Neural progenitor cell (in vitro differentiated cells): ENCODE results near the gene ADCK1. TPM values are rescaled to one million over a fixed set of nuclear protein-coding genes. Genes with fewer than 3 reads are reported as not detected.
A peak's percentile ranks its signal among the peaks of the same experiment; 100 is the strongest.

ENCODE experiments used
- DNase-seq: peaks from one replicate; pipeline ENCODE4 v3.0.0-alpha.2; 2016; ENCODE audit warnings: low spot score
- H2AFZ ChIP-seq: fragments of 200-600 bp; sonication (generic); replicated peaks from 2 replicates; pipeline ENCODE4 v1.6.1; 2016; ENCODE audit warnings: antibody characterized with exemption
- H3F3A ChIP-seq: fragments of 200-600 bp; sonication (generic); 2 replicates; pipeline ENCODE4 v1.6.1; 2016; ENCODE audit warnings: antibody characterized with exemption, low read depth
- H3K27ac ChIP-seq: fragments of 200-600 bp; sonication (generic); 2 replicates; pipeline ENCODE4 v1.5.1; 2016; ENCODE audit warnings: mild to moderate bottlenecking
- H3K27me3 ChIP-seq: fragments of 200-600 bp; sonication (generic); 2 replicates; pipeline ENCODE4 v1.6.1; 2016; ENCODE audit warnings: mild to moderate bottlenecking, moderate library complexity
- H3K36me3 ChIP-seq: fragments of 200-600 bp; sonication (generic); 2 replicates; pipeline ENCODE4 v1.5.1; 2016
- H3K4me1 ChIP-seq: fragments of 200-600 bp; sonication (generic); 2 replicates; pipeline ENCODE4 v1.6.1; 2016; ENCODE audit warnings: mixed run types
- H3K4me2 ChIP-seq: fragments of 200-600 bp; sonication (generic); 2 replicates; pipeline ENCODE4 v1.6.1; 2016
- H3K4me3 ChIP-seq: fragments of 200-600 bp; sonication (generic); 2 replicates; pipeline ENCODE4 v1.5.1; 2016
- H3K79me2 ChIP-seq: fragments of 200-600 bp; sonication (generic); 2 replicates; pipeline ENCODE4 v1.6.1; 2016; ENCODE audit warnings: low read depth
- H3K9ac ChIP-seq: fragments of 200-600 bp; sonication (generic); 2 replicates; pipeline ENCODE4 v1.6.1; 2016
- H3K9me3 ChIP-seq: fragments of 200-600 bp; sonication (generic); 2 replicates; pipeline ENCODE4 v1.5.1; 2016; ENCODE audit warnings: low read depth
- H4K20me1 ChIP-seq: fragments of 200-600 bp; sonication (generic); 2 replicates; pipeline ENCODE4 v1.6.1; 2016; ENCODE audit warnings: low read depth
- H3K27ac Mint-ChIP-seq: 3 replicates; pipeline ENCODE4 v1.8.0; 2021; ENCODE audit warnings: mixed read lengths
- H3K27me3 Mint-ChIP-seq: 2 replicates; pipeline ENCODE4 v1.8.0; 2022; ENCODE audit warnings: low read depth, mild to moderate bottlenecking, inconsistent platforms, moderate library complexity, mixed read lengths; ENCODE audit not compliant: insufficient read depth
- H3K36me3 Mint-ChIP-seq: 3 replicates; pipeline ENCODE4 v1.8.0; 2021; ENCODE audit warnings: mixed read lengths
- H3K4me1 Mint-ChIP-seq: 3 replicates; pipeline ENCODE4 v1.8.0; 2021; ENCODE audit warnings: mixed read lengths
- H3K4me3 Mint-ChIP-seq: 3 replicates; pipeline ENCODE4 v1.8.0; 2021; ENCODE audit warnings: mild to moderate bottlenecking, moderate library complexity, mixed read lengths
- H3K9me3 Mint-ChIP-seq: 3 replicates; pipeline ENCODE4 v1.8.0; 2020; ENCODE audit warnings: mixed read lengths
- EZH2 ChIP-seq: fragments of 200-600 bp; sonication (generic); IDR thresholded peaks from 2 replicates; pipeline ENCODE4 v1.6.1; 2017; ENCODE audit warnings: antibody characterized with exemption, mild to moderate bottlenecking, moderate library complexity
- EZH2phosphoT487 ChIP-seq: fragments of 200-600 bp; sonication (generic); IDR thresholded peaks from 2 replicates; pipeline ENCODE4 v1.6.1; 2017; ENCODE audit warnings: antibody characterized with exemption
- total RNA-seq: library from RNA; depleted of rRNA; stranded (reverse); fragments of >200 nt; gene quantifications from 2 replicates; pipeline ENCODE4 v1.2.3, GENCODE V29; 2015; ENCODE audit warnings: low replicate concordance
- TF ChIP-seq, protein P1 (sequence below): fragments of 200-600 bp; sonication (generic); IDR thresholded peaks from 2 replicates; pipeline ENCODE4 v1.5.1; 2017; ENCODE audit warnings: antibody characterized with exemption, mild to moderate bottlenecking

Gene ADCK1
- total RNA-seq, 1 donor from 2014 or later: 1.6 TPM

DNA sequence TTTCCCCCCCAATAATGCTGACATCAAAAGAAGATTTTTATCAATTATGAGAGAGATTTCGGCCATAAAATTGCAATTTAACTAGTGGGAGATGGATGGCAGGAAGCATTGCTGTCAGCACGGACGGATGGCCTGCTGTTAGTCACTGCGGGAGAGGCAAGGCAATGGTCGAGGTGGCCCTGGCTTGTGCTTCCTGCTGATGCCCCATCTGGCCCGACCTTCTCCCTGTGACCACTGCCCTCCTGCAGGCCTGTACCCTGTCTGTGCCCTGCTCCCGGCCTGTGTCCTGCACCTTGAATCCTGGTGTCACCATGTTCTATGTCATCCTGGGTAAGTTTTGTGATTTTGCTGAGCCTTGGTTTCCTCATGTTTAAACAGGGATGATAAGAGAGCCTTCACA, 67.6 kb downstream of the ADCK1 start:
- no peak overlapping the region for H3K4me2 ChIP-seq
- H3K27ac ChIP-seq: no peak overlapping the region
- H3K79me2 ChIP-seq: no peaks in the 10 kb centered on the region
- no peaks in the 10 kb centered on the region for H4K20me1 ChIP-seq
- Mint-ChIP-seq H3K27me3 (no peaks in the 10 kb centered on the region), H3K9me3 (peaks cover 4% of the 10 kb centered on the region), H3K4me3 (no peak overlapping the region), H3K4me1 (peaks cover 5% of the 10 kb centered on the region), H3K27ac (no peak overlapping the region), H3K36me3 (peaks cover 7% of the 10 kb centered on the region)
- no peak overlapping the region for H3K4me3 ChIP-seq
- no peak overlapping the region for H2AFZ ChIP-seq
- no peak overlapping the region for H3K9ac ChIP-seq
- no peaks in the 10 kb centered on the region for H3F3A ChIP-seq
- no peaks in the 10 kb centered on the region for H3K9me3 ChIP-seq
- DNase-seq: no peak
- H3K4me1 ChIP-seq: no peaks in the 10 kb centered on the region
- TF ChIP-seq, protein P1, sequence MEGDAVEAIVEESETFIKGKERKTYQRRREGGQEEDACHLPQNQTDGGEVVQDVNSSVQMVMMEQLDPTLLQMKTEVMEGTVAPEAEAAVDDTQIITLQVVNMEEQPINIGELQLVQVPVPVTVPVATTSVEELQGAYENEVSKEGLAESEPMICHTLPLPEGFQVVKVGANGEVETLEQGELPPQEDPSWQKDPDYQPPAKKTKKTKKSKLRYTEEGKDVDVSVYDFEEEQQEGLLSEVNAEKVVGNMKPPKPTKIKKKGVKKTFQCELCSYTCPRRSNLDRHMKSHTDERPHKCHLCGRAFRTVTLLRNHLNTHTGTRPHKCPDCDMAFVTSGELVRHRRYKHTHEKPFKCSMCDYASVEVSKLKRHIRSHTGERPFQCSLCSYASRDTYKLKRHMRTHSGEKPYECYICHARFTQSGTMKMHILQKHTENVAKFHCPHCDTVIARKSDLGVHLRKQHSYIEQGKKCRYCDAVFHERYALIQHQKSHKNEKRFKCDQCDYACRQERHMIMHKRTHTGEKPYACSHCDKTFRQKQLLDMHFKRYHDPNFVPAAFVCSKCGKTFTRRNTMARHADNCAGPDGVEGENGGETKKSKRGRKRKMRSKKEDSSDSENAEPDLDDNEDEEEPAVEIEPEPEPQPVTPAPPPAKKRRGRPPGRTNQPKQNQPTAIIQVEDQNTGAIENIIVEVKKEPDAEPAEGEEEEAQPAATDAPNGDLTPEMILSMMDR: no peak
- no peaks in the 10 kb centered on the region for H3K27me3 ChIP-seq
- no peaks in the 10 kb centered on the region for H3K36me3 ChIP-seq

DNA sequence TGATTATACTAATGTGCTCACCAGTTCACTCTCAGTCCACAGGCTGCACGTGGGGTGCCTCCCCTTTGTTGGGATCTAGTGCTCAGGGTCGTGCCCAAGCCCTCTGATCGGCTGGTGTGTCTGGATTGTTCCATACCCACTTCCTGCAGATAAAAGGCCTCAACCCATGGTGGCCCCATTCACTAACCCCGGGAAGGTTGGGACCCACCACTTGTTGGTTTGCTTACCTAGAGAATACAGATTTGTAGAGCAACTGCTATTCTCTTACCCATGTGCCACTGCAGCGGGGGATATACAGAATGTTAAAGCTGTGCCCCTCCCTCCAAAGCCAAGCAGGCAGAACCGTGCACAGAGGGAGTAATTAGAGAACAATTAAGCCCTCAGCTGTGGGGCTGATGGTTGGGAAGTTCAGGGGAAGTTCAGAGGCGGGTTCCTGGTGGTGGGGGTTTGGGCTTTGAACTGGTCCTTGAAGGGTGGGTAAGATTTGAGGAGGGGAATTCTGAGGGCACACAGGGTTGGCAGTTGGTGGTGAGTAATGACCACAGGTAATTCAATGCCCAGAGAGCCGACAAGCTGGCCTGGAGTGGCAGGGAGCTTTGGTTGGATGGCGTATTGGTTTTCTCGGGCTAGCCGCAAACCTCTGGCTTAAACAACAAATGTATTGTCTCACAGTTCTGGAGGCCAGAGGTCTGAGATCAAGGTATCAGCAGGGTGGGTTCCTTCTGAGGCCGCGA, 68.8 kb downstream of the ADCK1 start:
- no peaks in the 10 kb centered on the region for H3K27me3 Mint-ChIP-seq
- Histone ChIP-seq H3K36me3 (no peaks in the 10 kb centered on the region), H3K79me2 (no peaks in the 10 kb centered on the region), H3K27ac (no peak overlapping the region), H3F3A (no peaks in the 10 kb centered on the region), H3K9me3 (no peaks in the 10 kb centered on the region), H4K20me1 (no peaks in the 10 kb centered on the region), H3K9ac (no peak overlapping the region), H2AFZ (no peak overlapping the region), H3K4me3 (no peak overlapping the region), H3K27me3 (no peaks in the 10 kb centered on the region), H3K4me1 (no peaks in the 10 kb centered on the region), H3K4me2 (no peak overlapping the region)
- peaks cover 5% of the 10 kb centered on the region for H3K4me1 Mint-ChIP-seq
- H3K36me3 Mint-ChIP-seq: peaks cover 7% of the 10 kb centered on the region
- peak overlapping the region; percentile 50 for H3K27ac Mint-ChIP-seq
- no peak for TF ChIP-seq EZH2phosphoT487
- TF ChIP-seq, protein P1: no peak
- no peak for TF ChIP-seq EZH2
- H3K9me3 Mint-ChIP-seq: peaks cover 4% of the 10 kb centered on the region
- no peak overlapping the region for H3K4me3 Mint-ChIP-seq
- no peak for DNase-seq

DNA sequence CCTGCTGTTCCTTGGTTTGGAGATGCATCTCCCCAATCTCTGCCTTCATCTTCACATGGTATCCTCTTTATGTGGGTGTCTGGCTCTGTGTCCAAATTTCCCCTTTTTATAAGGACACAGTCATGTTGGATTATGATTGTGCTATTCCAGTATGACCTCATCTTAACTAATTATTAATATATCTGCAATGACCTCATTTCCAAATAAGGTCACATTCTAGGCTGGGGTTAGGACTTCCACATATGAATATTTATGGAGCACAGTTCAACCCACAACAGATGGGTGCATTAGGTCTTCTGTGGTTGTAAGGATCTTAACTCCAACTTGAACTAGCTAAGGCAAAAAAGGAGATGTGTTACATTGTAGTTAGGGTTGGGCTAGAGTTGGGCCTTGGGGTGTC, 69.4 kb downstream of the ADCK1 start:
- Histone ChIP-seq H3K27ac (no peak overlapping the region), H3K4me1 (no peaks in the 10 kb centered on the region), H3K79me2 (no peaks in the 10 kb centered on the region), H3K27me3 (no peaks in the 10 kb centered on the region), H3F3A (no peaks in the 10 kb centered on the region), H2AFZ (no peak overlapping the region), H3K36me3 (no peaks in the 10 kb centered on the region), H3K4me2 (no peak overlapping the region), H3K9ac (no peak overlapping the region), H3K4me3 (no peak overlapping the region), H3K9me3 (no peaks in the 10 kb centered on the region), H4K20me1 (no peaks in the 10 kb centered on the region)
- H3K27me3 Mint-ChIP-seq: no peaks in the 10 kb centered on the region
- peaks cover 4% of the 10 kb centered on the region for H3K9me3 Mint-ChIP-seq
- H3K27ac Mint-ChIP-seq: no peak overlapping the region
- peaks cover 5% of the 10 kb centered on the region for H3K4me1 Mint-ChIP-seq
- H3K4me3 Mint-ChIP-seq: no peak overlapping the region
- peaks cover 7% of the 10 kb centered on the region for H3K36me3 Mint-ChIP-seq
- DNase-seq: no peak
- TF ChIP-seq, protein P1: no peak
- TF ChIP-seq EZH2: no peak
- no peak for TF ChIP-seq EZH2phosphoT487
